KBM-7 (cell line): ENCODE data around the gene MRPS22.
A peak's percentile ranks its signal among the peaks of the same experiment; 100 is the strongest.
"Not testable (repeated sequence)": the region's sequence is repeated elsewhere in the genome, so short reads cannot be mapped to it uniquely, and the experiment has no call there.

ENCODE experiments used
- DNase-seq: peaks from one replicate; pipeline ENCODE4 v3.0.0-alpha.2; 2015
- in situ Hi-C: fragments of 300-500 bp; cut with MboI; formaldehyde crosslinking; loops from 2 replicates; pipeline ENCODE4 v1.14.3; 2020; ENCODE audit warnings: low sequenced_read_pairs, low pct_unique_long_range_greater_than_20kb, mixed read lengths

Gene MRPS22

DNA sequence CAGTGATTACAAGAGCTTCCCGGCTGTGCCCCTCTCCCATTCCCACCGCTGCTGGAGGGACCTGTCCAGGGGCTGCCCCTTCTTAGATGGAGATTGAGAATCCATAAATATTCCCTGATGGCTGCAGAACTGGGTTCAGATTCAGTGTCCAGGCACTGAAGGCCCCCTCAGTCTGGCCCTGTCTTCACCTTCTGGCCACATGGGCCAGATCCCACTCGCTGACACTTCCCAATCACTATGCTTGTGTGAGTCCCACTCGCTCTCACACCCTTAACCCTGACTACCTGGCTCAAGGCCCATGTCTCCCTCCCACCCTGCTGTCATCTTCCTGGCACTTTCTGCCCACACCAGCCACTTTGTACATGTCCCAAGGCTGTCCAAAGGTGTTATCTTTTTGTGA lies 15.5 kb upstream of the MRPS22 start:
- in situ Hi-C loops = no loop called here
- no peak for DNase-seq

DNA sequence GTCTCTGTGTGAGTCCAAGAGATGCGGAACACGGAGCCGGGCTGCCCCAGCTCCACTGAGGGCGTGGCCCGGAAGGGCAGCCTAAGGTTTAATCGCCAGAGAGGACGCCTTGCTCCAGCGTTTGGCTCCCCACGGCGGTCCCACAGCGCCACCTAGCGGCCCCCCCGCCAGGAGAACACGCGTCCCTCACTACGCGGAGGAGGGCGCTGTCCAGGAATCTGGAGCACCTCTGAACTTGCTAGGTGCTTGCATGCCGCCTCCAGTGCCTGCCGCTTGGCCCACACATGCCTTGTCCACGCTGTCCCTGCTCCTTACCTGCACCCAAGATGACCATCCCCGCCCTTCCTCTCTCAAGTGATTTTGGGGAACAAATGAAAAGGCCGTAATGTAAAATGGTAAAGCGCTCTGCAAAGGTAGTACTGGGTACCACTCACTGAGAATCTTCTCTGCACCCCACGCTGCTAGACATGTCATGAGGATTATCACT lies 14.4 kb upstream of the MRPS22 start:
- peak; percentile 89 for DNase-seq
- in situ Hi-C loops = no loop called here

DNA sequence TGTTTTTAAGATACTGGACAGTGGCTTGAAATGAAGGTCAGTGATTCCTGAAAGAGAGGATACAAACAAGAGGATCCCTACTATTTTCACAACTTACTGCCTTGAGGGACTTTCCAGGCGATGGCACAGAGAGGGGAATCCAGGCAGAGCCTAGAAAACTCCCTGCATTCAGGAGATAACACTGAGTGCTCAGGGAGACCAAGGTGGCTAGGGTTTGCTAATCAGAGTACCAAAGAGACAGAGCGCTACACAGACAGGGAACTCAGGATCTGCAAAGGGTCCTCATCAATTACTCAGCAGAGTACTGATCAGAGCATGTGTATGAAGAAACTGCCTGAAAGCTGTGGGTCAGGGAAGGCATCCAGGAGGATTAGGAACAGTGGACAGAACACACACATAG lies 11.7 kb upstream of the MRPS22 start:
- no peak for DNase-seq
- in situ Hi-C loops = loop anchor here (10.0 kb wide), 1 partner anchor 377 kb away; no protein-coding TSS in a partner anchor

DNA sequence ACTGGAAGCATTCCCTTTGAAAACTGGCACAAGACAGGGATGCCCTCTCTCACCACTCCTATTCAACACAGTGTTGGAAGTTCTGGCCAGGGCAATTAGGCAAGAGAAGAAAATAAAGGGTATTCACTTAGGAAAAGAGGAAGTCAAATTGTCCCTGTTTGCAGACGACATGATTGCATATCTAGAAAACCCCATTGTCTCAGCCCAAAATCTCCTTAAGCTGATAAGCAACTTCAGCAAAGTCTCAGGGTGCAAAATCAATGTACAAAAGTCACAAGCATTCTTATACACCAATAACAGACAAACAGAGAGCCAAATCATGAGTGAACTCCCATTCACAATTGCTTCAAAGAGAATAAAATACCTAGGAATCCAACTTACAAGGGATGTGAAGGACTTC lies 9.1 kb upstream of the MRPS22 start:
- in situ Hi-C loops = loop anchor here (10.0 kb wide), 1 partner anchor 380 kb away; no protein-coding TSS in a partner anchor
- not testable (repeated sequence) for DNase-seq

DNA sequence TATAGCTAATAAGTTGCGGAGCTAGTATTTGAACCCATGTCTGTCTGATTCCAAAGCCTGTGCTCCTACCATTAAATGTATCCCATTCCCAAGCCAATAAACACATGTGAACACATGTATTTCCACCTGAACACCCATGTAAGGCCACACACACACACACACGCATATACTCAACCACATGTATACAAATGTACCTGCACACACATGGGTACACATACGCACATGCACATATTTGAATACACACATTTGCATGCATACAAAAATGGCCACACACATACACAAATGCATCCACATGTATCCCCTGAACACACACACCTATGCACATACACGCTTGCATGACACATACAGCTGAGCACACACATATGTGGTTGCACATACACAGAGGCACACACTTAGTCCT lies 5.4 kb upstream of the MRPS22 start:
- in situ Hi-C loops = loop anchor here (10.0 kb wide), 1 partner anchor 384 kb away; no protein-coding TSS in a partner anchor
- no peak for DNase-seq

DNA sequence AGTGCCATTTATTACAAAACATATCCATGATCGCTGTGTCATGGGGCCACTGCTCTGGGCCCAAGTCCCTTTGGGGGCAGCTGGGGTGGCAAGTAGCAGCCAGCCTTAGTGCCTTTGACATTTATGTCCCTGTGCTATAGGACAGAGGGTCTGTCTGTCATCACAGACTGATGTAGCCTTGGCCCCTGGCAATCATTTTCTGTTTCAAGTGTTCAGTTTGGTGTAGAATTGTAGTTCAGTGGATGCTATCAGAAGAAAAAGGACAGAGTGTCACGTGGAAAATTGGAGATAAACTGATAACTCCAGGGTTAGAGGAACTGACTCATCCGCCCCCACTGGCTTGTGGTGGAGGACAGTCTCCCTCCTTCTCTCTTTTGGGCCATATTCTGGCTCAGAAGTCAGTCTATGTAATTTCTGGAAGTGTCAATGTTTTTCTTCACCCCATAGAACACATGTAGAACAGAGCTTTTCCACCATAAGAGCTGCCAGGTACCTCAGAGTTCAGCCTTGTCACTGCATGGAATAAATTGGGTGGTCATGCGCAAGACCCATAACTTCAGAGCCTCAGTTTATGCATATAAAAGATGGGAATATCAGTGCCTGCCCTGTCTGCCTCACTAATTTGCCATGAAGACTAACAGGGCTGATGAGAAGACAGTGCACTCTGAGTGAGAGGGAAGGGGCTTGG lies 4.5 kb upstream of the MRPS22 start:
- peak; percentile 77 for DNase-seq
- in situ Hi-C loops = loop anchor here (10.0 kb wide), 1 partner anchor 385 kb away; no protein-coding TSS in a partner anchor

DNA sequence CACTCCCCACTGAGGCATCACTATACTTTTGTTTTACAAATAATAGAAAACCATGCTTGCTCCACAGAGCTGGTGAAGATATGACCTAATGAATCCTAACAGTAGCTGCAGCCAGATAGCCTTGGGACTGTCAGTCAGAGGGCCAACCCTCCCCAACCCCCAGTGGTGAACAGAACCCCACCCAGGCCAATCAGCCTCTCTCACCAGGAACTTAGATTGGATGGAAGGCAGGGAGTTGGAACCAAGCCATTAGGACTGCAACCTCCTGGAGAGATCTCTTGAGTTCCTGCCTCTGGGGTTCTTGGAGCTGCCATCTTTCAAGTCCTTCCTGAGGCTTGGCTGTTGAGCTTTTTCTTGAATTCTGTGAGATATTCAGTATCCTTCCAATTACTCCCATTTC lies 3.0 kb upstream of the MRPS22 start:
- in situ Hi-C loops = no loop called here
- DNase-seq = no peak

DNA sequence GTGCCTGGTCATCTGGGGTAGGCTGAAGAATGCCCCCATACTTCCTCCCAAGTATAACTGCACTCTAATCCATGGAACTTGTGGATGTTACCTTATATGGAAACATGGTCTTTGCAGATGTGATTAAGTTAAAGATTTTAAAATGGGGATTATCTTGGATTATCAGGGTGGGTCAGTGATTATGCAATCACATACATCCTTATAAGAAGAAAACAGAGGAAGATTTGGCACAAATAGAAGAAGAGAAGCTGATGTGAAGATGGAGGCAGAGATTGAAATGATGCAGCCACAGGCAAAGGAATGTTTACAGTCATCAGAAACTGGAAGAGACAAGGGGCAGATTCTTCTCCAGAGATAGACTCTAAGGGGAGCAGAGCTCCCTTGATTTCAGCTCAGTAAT lies 1.8 kb upstream of the MRPS22 start:
- in situ Hi-C loops = no loop called here
- no peak for DNase-seq

DNA sequence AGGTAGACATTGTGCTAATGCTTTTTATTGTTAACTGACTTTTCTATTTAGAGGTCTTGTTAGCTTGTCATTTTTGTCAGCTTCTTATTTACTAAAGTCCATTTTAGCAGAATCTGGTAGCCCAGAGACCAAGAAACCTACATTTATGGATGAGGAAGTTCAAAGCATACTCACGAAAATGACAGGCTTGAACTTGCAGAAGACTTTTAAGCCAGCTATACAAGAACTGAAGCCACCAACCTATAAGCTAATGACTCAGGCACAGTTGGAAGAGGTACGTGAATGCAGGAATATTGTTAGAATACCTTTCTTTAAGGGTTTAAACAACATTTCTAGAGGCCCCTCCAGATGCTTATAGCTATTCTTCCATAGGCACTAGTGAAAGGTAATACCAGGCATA lies 3.0 kb downstream of the MRPS22 start:
- no peak for DNase-seq
- in situ Hi-C loops = no loop called here

DNA sequence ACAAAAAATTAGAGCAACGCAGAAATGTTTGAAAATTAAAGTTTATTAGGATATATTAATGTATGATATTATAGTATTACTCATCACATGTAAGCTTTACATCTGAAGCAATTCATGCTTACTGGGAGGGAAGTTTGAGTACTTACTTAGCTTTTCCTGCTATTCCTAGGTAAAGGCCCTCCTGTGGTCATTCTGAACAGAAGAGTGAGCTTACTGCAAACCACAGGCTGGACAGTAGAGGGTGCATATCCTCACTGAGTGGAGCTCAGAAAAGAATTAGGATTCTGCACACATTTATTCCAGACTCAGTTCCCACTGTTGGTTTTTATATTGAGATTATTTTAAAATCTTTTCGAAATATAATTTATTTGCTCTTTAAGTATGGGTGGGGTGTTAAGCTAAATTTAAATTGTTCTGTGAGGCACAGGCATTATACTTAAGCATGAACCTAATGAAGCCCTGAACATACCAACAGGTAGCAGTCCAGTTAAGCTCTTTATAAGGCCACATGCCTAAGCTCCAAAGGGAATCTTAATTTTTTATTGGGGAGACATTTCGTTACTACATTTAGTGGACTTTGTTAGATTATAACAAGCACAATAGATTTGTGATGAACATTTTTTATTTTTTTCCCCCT lies 10.2 kb downstream of the MRPS22 start:
- peak; percentile 48 for DNase-seq
- in situ Hi-C loops = no loop called here

DNA sequence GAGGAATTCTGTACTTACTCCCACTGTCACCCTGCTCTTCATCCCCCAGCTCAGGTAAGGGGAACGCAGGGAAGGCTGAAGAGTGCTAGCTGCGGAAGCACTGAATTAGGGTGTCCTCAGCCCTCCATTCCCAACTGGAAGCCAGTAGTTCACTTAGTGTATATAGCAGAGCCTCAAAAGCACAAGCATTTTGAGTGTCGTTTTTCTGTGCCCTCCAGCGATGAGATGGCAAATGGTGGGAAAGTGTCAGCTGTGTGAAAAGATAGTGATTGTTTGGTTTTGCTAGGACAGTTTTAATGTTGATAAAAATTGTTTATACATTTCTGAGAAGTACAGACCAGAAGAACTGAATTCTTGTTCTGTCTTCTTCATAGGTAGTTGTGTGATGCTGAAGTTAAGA lies 10.8 kb downstream of the MRPS22 start:
- in situ Hi-C loops = no loop called here
- no peak for DNase-seq

DNA sequence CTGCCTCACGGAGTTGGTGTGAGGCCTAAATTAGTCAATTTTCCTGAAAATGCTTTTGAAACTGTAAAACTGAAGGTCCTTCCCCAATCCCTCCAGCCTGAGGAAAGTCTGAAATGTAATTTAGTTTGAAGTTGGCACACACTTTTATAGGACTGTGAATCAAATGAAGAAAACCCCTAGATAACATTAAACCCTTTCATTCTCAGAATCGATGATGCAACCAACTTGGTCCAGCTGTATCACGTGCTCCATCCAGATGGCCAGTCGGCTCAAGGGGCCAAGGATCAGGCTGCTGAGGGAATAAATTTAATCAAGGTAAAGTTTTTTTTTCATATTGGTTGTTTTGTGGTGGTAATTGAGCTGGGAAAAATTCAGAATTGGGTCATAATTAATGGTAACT lies 11.7 kb downstream of the MRPS22 start:
- DNase-seq = no peak
- in situ Hi-C loops = no loop called here

DNA sequence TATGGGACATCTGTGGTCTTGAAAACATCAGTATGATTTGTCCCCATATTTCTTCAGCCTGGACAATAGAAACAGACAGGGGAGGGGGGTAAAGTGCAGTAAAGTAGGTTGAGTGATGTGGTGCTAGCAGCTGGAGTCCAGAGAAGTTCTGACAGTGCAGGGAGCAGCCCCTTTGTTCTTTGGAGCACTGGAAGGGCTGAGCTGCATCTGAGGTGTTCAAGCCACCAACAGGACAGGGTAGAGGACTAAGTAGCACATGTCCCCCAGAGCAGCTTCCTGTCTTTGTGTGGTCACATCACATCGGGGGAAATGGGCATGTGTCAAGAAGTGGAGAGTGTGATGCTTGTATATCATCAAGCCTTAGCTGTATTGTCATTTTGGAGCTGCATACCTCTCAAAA lies 12.1 kb downstream of the MRPS22 start:
- DNase-seq = no peak
- in situ Hi-C loops = no loop called here

DNA sequence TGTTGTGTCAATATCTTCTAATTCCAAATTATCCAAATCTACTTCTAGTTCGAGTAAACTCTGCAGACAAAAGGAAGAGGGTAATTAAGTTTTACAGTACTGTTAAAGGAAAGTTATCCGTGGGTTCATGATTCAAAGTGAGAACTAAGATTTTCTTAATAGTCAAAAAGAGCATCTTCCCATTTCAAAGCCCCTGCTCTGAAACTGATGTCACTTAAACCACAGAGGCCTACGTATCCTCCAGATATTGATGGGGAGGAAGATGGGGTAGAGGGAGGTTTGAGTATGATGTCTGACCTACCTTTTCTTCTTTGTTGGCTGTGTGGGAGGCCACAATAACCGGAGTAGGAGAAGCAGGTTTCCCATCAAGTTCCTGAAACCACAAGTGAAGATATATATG lies 14.1 kb downstream of the MRPS22 start:
- in situ Hi-C loops = no loop called here
- DNase-seq = no peak

DNA sequence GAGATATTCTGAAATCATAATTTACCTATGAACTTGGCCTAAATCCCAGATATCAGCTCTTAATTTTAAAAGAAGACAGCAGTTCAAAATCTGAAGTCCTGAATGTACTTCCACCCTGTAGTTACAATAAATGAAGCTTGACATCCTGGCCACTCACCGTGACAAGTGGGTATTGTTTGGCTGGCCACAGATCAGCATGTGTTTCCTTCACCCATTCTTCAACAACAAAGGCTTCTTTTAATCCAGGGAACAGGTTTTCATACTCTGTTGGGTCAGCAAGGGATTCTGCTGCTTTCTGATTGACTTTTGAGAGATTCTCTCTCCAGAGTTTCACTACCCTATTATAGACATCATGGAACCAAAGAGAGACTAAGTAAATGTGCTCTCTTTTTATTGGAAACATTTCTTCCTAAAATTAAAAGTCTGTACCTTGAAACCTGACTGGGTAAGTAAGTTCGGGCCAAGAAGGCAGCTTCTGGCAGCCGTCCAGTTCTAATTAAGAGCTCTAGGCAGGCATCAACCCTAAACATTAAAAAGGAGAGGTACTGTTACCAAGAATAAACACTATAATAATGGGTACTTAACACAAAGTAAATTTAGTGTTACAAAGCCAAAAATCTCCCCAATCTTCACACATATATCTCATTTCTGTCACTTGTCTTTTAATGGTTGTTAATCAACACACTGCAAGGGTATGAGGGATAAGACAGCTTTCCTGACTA lies 15.2 kb downstream of the MRPS22 start:
- in situ Hi-C loops = no loop called here
- DNase-seq = no peak

DNA sequence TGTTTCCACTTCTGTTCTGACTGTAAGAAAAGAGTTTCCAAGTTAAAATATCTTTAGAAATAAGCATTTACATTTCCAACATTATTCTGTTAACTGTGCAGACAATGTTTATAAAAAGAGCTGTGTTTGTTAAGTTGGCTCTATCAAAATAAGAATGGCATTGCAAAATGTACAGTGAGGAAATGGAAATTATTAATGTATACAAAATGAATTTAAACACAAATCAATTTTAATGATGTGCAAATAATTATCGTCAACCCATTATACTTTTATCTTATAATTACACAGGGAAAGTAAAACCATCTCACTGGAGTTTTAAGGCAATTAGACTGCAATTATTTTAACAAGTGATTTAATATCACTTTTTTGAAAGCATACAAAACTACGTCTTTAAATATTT lies 17.5 kb downstream of the MRPS22 start:
- DNase-seq = no peak
- in situ Hi-C loops = no loop called here

DNA sequence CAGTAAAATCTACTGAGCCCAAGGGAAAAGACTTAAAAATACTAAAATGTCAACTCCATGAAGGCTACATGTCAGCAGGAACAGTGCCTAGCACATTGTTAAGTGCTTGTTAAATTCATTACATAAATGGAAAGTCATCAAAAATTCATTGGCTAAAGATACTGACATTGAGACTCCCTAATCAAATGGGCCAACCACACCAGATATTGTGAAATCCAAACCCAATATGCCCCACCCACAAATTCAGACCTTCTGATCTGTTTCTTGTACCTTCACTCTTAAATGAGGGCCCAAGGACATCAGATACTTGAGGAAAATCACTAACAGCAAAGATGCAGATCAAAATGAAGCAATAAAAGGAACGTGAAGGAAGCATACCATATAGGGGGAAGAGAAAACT lies 20.7 kb downstream of the MRPS22 start:
- in situ Hi-C loops = no loop called here

DNA sequence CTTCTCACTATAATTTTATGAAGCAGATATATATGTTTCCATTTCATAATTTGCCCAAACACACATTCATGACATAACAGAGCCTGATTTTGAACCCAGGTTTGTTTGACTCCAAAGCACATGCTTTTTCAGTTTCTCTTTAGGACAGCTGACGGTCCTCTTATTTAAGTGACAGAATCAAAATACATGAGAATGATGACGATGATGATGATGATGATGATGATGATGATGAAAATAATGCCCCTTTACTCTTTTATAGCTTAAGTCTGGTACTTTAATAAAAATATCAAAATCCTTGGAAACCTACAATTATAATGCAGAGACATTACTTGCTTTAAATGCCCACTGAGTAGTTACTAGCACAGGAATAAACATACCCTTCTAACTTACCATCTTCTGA lies 30.3 kb downstream of the MRPS22 start:
- in situ Hi-C loops = no loop called here
- no peak for DNase-seq

More for the DNA sequence above, 20.7 kb downstream of the MRPS22 start:
- DNase-seq = no peak

DNA sequence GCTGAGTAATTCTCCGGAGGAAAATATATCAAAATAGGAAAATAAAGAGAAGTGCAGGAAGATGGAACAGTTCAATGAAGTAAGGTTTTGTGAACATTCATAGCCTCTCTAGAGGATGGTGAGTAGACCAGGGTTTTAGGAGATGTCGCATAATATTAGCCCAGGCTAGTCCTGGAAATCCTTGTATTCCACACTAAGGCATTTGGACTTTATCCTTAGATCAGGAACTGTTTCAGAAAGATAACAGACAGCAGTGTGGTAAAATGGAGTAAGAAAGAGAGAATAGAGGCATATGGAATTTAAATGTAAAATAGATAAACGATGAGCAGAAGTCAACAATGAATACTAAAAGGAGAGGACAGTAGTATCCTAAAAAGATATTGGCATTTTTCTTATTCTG lies 33.6 kb downstream of the MRPS22 start:
- DNase-seq = no peak
- in situ Hi-C loops = no loop called here

DNA sequence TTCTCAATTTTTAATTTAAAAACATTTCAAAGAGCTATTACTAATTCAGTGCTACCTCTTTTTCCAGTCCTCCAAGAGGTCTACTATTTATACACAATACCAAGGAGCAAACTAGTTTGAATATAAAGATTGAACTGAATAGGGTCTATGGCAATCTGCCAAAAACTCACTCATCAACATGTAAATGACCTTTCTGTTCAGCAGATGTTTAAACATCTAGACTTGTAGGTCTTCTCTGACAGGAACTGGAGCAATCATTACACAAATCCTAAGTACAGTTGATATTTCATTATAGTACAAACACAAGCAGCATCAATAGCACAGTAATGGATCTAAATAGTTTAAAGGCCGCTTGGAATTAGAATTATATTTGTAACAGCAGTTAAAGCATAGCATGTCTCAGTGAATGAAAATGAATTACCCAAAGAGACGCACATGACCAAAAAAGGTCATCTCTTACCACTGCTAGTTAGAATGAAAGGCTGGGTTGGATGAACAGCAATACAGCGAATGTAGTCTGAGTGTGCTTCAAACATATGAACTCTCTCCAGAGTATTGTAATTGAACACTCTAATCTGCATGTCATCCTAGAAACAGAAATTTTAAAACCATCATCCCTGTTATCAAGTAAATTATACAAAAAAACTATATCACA lies 34.9 kb downstream of the MRPS22 start:
- DNase-seq = no peak
- in situ Hi-C loops = no loop called here
